ENCODE measurements around the gene IGLL1. TPM values are rescaled to one million over a fixed set of nuclear protein-coding genes. Genes with fewer than 3 reads are reported as not detected.
"Not testable (repeated sequence)": the region's sequence is repeated elsewhere in the genome, so short reads cannot be mapped to it uniquely, and the experiment has no call there.

IGLL1 gene
- polyA plus RNA-seq (not detected in 3 replicates), polyA minus RNA-seq (not detected in 3 replicates)
- polyA plus RNA-seq (2011; ENCODE audit: low read depth): not detected
- not detected in 2 replicates for polyA plus RNA-seq (2011; cell fraction: cytosol; rRNA removed)
- polyA plus RNA-seq (2011; cell fraction: nucleus; rRNA removed): not detected in 2 replicates
- polyA plus RNA-seq (2012; ENCODE audit: low replicate concordance): not detected in 2 replicates
- polyA minus RNA-seq (2011; cell fraction: cytosol; rRNA and poly(A)+ RNA removed): not detected
- not detected in 2 replicates for polyA minus RNA-seq (2011; cell fraction: nucleus; rRNA and poly(A)+ RNA removed)

DNA sequence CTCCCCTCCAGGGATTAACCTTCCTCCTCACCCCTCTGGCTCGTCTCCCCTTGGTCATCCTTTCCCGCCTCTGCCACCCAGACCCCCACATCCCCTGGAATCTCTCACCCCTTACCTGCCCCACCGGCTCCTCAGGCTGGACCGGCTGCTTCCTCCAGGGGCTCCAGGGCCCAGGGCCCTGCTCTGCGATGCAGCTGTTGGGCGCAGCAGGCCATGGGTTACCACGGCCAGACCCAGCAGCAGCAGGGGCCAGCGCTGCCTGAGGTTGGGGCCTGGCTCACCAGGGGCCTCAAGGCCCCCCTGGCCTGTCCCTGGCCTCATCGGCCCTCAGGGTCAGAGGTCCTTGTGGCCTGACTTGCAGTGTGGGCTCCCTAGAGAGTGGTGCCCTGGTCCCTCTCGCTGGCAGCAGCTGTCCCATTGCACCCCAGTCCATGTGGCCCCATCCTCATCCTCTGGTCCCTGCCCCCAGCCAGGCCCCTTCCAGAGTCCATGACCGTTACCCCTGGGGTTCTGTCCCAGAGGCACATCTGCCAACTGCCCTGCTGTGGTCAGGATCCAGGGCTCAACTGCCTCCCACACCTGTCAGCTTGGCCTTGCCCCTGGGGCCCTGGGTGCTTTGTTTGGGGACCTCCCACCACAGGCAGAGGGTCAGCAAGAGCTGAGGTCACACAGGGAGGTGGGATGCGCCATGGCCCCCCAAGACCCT lies at the start of gene IGLL1:
Gene IGLL1, minus strand, starts transcription at position 421 of the 706 bp plus-strand sequence. Its CDS starts 100 bp downstream, at position 321.
- Histone ChIP-seq H2AFZ (ENCODE audit: control insufficient read depth, low read length) (no peak within 1 kb of the TSS), H3K9me3 (ENCODE audit: control insufficient read depth, low read depth, low read length) (no peaks in the 10 kb centered on the region), H3K9me1 (ENCODE audit: control insufficient read depth, extremely low read depth, insufficient read depth, low read length) (no peaks in the 10 kb centered on the region), H4K20me1 (ENCODE audit: control insufficient read depth, extremely low read depth, insufficient read depth, low read length) (no peaks in the 10 kb centered on the region), H3K4me1 (ENCODE audit: control insufficient read depth, extremely low read depth, insufficient read depth, low read length) (no peaks in the 10 kb centered on the region), H3K9ac (ENCODE audit: control insufficient read depth, extremely low read depth, insufficient read depth, low read length) (no peak within 1 kb of the TSS), H3K27me3 (ENCODE audit: control insufficient read depth, extremely low read depth, insufficient read depth, low read length) (peaks cover under 1% of the 10 kb centered on the region), H3K4me3 (ENCODE audit: control insufficient read depth in 2 of 3, extremely low read depth in 1 of 3, insufficient read depth in 2 of 3, low read depth in 1 of 3, low read length in 3 of 3) (no peak within 1 kb of the TSS), H3K4me2 (ENCODE audit: control insufficient read depth, extremely low read depth, insufficient read depth, low read depth, low read length) (no peak within 1 kb of the TSS), H3K79me2 (ENCODE audit: control insufficient read depth, insufficient read depth, low read length) (no peaks in the 10 kb centered on the region), H3K27ac (ENCODE audit: control insufficient read depth, insufficient read depth, low read length) (no peak within 1 kb of the TSS), H3K36me3 (ENCODE audit: control insufficient read depth in 2 of 2, extremely low read depth in 1 of 2, insufficient read depth in 2 of 2, low read length in 2 of 2) (no peaks in the 10 kb centered on the region)
- dilution Hi-C loops (cut with MboI; ENCODE audit: extremely low pct_ligation_motif_present, low sequenced_read_pairs): no loop called here
- no peak for DNase-seq (ENCODE audit: low read depth, low spot score)
- no peak for FAIRE-seq
- TF ChIP-seq EZH2 (IDR thresholded peaks at IDR 0.05; ENCODE audit: low read length): no peak
- TF ChIP-seq, protein P1, sequence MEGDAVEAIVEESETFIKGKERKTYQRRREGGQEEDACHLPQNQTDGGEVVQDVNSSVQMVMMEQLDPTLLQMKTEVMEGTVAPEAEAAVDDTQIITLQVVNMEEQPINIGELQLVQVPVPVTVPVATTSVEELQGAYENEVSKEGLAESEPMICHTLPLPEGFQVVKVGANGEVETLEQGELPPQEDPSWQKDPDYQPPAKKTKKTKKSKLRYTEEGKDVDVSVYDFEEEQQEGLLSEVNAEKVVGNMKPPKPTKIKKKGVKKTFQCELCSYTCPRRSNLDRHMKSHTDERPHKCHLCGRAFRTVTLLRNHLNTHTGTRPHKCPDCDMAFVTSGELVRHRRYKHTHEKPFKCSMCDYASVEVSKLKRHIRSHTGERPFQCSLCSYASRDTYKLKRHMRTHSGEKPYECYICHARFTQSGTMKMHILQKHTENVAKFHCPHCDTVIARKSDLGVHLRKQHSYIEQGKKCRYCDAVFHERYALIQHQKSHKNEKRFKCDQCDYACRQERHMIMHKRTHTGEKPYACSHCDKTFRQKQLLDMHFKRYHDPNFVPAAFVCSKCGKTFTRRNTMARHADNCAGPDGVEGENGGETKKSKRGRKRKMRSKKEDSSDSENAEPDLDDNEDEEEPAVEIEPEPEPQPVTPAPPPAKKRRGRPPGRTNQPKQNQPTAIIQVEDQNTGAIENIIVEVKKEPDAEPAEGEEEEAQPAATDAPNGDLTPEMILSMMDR (optimal IDR thresholded peaks at IDR 0.05 in 1 of 3, IDR thresholded peaks at IDR 0.05 in 1 of 3, conservative IDR thresholded peaks at IDR 0.05 in 1 of 3; ENCODE audit: extremely low read depth in 1 of 3, insufficient read depth in 2 of 3, low read length in 3 of 3): no peak

DNA sequence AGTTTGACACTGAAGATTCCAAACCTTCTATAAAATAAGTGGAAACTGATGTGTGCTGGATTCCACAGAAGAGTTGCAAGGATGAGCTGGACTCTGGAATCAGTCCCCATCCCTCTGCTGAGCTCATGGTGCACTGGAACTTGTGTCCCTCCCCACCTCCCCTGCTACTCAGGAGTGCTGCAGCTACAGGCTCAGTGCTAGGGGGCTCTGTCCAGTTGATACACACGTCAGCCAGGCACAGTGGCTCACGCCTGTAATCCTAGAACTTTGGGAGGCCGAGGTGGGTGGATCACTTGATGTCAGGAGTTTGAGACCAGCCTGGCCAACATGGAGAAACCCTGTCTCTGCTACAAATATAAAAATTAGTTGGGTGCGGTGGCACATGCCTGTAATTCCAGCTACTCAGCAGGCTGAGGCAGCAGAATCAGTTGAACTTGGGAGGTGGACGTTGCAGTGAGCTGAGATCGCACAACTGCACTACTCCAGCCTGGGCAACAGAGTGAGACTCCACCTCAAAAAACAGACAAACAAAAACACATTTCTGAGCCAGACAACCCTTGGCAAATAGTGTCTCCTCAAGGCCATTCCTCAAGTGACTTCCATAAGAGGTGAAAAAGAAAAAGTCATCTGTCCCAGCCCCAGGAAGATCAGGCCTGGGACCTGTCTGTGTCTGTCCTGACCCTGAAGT lies 48.1 kb upstream of the IGLL1 start:
- H3K9ac ChIP-seq (ENCODE audit: control insufficient read depth, extremely low read depth, insufficient read depth, low read length); H3K4me1 ChIP-seq (ENCODE audit: control insufficient read depth, extremely low read depth, insufficient read depth, low read length); H3K36me3 ChIP-seq (ENCODE audit: control insufficient read depth in 2 of 2, extremely low read depth in 1 of 2, insufficient read depth in 2 of 2, low read length in 2 of 2); H3K79me2 ChIP-seq (ENCODE audit: control insufficient read depth, insufficient read depth, low read length); H2AFZ ChIP-seq (ENCODE audit: control insufficient read depth, low read length); H3K27me3 ChIP-seq (ENCODE audit: control insufficient read depth, extremely low read depth, insufficient read depth, low read length); DNase-seq (ENCODE audit: low read depth, low spot score); H3K4me2 ChIP-seq (ENCODE audit: control insufficient read depth, extremely low read depth, insufficient read depth, low read depth, low read length); H3K9me1 ChIP-seq (ENCODE audit: control insufficient read depth, extremely low read depth, insufficient read depth, low read length); H4K20me1 ChIP-seq (ENCODE audit: control insufficient read depth, extremely low read depth, insufficient read depth, low read length); H3K27ac ChIP-seq (ENCODE audit: control insufficient read depth, insufficient read depth, low read length); FAIRE-seq; H3K4me3 ChIP-seq (ENCODE audit: control insufficient read depth in 2 of 3, extremely low read depth in 1 of 3, insufficient read depth in 2 of 3, low read depth in 1 of 3, low read length in 3 of 3); dilution Hi-C loops (cut with MboI; ENCODE audit: extremely low pct_ligation_motif_present, low sequenced_read_pairs); H3K9me3 ChIP-seq (ENCODE audit: control insufficient read depth, low read depth, low read length): not testable (repeated sequence)
